Astrocyte of the hippocampus (primary cell): Measurements from ENCODE around the gene ZCCHC24.
A peak's percentile ranks its signal among the peaks of the same experiment; 100 is the strongest.

Experiments used
- DNase-seq: peaks from one replicate; pipeline ENCODE4 v3.0.0; 2011; ENCODE audit warnings: low read depth, low spot score

Gene ZCCHC24

DNA sequence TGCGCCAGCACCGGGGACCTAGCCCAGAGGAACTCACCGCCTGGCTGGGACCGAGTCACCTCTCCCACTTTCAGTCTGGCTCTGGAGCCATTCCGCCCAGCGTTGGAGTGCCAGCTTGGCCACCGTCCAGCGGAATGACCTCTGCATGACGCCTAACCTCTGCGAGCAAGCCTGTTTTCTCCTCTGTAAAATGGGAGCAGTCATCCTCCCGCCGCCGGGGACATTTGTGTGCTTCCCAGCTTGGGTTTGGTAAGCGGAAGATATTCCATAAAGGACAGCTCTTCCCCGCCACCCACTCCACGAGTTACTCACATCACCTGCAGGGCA, 1.3 kb upstream of the ZCCHC24 start:
- peak; percentile 62 for DNase-seq

DNA sequence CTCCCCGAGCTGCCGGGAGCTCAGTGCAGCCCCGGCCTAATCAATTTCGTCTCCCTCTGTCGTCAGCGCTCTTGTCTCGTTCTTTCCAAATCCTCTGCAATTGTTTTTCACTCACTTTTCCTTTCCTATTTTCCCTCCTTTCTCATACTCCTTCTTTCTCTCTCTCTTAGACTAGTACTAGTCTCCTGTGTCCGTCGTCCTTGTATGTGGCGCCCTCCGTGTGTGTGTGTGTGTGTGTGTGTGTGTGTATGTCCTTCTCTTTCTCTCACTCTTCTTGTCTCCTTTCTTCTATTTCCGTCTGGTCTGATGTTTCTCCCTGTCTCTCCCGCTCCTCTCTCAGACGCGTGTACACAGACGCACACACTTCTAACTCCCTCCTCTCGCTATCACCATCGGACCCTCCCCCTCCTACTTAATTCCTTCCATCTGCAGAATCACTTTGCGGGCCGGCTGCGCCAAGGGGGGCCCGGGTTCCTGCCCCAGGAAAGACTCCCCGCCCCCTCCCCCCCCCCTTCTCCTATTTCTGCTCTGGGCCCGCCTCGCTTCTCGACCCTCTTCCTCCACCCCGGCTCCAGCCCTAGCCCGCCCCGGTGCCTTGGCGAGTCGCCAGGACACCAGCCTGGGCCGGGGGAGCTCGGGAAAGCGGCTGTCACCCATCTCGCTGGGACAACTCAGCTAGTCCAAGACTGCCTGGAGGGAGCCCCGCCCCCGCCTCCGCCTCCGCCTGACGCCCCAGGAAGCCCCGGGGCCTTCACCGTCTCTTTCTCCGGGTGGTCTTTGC, 743 bp upstream of the ZCCHC24 start:
- DNase-seq = peak; percentile 62

DNA sequence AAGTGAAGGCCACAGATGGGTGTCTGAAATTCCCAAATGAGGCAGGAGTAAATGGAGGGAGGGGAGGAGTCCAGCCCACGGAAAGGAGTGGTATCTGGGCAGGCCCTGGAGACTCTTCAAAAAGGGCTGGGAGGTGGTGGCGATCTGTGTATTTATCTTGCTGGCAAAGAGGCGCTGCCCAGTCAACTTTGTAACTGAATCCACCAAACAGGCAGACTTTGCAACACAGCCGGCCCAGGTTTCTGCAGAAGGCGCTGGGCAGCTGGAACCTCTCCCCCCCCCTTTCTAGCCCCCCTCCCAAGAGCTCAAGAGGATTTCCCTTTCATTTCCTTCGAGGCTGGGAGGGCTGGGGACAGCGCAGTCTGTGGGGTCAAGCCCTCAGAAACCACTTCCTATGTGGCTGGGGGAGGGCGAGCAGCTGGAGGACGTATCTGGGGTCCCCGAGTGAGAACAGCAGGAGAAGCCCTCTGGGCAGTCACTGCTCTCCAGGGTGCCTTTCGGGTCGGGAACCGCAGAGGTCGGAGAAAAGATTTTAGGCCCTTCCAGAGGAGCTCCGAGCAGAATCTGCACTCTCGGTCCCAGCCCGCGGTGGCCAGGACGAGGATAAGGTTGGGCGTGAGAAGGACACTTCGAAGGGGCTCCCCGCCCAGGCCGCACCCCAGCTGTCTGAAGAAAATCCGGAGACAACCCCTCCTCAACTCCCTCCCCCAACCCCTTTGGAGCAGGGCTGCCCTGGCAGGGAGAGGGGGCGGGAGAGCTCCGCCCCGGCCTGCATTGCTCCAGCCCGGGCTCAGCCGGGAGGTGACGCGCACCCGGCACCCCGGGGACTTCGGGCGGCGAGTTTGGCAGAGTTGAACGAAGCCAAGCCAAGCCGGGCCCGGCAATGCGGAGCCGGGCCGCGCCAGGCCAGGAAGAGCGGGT, 965 bp downstream of the ZCCHC24 start:
- DNase-seq = peak; percentile 76

DNA sequence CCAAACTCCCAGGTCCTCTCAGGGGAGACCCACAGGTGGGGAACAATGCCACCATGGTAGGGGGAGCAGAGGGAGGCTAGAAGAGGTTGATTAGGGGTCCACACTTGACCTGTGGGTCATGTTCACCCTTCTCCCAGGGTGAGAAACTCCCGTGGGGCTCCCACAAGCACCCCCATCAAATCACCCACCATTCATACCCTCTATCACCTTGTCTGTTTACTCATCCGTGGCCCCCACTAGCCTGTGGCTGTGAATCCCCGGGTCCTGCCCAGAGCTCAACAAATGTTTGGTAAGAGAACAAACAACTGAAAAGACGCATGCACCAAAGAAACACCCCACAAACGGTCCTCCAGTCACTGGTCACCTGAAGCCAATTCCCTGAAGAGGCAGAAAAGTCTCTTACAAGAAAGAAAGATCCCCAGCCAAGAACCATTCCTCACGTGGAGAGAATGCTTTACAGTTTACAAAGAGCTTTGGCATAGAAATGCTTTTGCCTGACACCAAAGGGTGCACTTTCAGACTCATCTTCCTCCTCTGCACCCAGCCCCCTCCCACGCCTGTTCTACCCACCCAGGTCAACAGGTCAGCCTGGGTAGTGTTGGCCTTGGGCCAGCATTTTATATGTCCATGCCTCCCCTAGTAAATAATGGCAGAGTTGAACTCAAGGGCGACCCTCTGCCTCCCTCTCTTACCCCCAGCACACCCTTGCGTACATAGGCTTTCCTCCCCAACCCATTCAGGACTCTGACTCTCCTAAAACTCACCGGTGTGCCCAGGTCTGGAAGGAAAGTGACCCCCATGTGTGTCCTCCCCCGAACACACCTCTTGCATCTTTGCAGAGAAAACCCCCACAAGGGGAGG, 1.9 kb downstream of the ZCCHC24 start:
- DNase-seq = no peak

DNA sequence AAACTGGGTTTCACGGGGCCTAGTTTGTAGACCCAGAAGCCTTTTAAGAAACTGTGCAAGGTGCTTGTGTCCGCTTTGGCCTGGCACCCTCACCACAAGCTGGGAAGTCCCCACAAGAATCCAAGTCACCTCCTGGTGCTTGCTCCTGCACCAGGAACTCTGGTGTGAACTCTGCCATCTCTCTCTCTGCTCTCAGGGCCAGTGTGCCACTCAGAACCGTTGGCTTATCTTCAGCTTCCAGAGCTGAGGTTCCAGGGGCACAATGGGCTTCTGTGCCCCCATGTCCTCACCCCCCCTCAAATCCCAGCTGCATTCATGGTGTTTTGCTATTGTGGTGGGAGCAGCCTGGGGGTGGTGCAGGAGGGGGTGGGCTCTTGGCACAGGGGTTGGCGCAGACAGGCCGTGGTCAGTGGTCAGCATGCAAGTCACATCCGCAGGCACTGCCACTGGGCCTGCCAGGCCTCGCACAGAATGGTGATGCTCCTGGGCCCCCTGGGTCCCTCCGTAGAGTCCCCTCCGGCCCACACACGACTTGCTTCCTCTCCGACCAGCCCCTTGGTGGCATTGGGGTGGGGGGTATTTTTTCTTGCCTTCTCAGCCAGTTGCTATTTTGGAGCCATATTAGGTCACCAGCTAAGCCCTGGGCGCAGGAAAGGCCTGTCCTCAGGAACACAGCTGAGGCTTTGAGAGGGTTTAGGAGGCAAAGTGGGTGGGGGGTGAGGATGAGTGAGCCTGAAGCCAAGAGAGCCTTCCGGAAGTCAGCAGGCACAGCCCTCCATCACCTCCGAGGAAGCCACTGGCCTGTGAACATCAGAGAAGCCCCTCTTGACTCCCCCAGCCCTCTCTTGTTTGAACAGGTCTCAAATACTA, 3.0 kb downstream of the ZCCHC24 start:
- no peak for DNase-seq

DNA sequence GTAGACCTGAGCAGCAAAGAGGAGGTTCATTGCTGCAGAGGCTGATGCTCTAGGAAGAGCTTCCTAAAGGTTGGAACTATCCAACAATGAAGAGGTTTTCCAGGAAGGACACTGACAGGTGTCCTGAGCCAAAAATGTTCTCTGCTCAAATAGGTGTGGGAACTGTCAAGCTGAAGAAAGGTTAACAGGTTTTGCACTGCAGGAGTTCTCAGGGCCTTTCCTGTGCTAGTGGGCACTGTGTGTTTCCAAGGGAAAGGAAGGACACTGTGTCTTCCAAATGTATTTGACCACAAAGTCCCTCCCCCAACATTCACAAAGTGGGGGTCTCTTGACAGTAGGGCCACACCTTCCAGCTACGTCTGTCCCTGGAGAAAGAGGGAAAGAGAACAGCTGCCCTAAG, 4.0 kb downstream of the ZCCHC24 start:
- no peak for DNase-seq

DNA sequence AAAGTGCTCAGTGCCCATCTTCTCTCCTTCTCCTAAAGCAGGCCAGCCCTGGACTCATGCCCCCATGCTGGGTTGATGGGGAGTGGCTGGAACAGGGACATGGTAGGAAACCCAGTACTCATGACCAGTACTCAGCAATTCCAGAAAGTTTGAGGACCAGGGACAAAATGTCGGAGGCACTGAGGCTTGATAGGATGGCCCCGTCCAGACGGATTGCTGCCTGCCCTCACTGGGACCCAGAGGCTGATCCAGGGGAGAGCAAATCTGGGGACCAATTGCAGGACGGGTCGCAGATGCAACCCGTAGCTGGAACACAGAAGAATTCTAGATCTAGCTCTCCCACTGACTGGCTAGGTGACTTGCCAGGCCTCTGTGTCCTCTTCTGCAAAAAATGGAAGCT, 5.1 kb downstream of the ZCCHC24 start:
- no peak for DNase-seq

DNA sequence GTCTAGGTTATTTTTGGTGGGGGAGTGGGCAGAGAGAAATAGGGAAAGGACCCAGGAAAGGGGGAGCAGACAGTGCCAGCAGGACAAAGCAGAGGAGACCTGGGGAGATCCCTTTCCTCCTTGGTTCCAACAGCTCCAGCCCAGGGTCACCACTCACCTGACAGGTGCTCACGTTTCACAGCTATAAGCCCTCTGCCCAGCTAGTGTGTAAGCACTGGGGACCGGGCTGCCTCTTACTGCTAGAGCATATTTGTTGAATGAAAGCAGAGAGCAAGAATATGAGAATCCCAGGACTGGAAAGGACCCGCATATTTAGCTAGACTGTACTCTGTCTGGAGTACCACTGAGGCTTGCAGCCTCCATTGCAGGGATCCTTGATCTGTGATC, 6.7 kb downstream of the ZCCHC24 start:
- no peak for DNase-seq

DNA sequence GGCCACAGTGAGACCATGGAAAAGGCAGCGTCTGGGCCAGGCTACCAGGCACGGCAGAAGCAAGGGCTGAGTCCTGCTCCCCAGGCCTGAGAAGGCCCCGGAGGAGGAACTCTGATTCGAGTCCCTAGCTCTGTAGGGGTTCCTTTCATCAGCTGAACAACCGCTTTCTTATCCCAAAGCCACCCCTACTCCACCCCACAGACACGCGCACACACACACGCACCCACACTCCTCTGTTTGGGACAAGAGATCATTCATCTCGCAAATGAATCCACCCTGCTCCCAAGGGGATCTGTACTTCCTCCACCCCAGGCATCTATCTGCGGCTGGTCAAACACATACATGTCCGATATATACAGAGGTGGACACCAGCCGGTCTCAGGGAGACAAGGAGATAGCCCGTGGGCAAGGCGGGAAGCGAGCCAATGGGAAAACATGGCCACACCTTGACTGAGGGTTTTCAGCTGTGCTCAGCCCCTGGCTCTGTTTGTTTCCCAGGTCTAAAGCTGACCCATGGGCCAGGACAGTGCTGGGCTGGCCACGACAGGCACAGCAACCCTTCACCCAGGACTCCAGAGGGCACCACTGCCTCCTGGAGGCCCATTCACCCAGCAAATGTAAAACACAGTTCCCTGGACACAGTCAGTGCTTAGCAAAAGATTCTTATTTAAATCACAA, 7.3 kb downstream of the ZCCHC24 start:
- no peak for DNase-seq

DNA sequence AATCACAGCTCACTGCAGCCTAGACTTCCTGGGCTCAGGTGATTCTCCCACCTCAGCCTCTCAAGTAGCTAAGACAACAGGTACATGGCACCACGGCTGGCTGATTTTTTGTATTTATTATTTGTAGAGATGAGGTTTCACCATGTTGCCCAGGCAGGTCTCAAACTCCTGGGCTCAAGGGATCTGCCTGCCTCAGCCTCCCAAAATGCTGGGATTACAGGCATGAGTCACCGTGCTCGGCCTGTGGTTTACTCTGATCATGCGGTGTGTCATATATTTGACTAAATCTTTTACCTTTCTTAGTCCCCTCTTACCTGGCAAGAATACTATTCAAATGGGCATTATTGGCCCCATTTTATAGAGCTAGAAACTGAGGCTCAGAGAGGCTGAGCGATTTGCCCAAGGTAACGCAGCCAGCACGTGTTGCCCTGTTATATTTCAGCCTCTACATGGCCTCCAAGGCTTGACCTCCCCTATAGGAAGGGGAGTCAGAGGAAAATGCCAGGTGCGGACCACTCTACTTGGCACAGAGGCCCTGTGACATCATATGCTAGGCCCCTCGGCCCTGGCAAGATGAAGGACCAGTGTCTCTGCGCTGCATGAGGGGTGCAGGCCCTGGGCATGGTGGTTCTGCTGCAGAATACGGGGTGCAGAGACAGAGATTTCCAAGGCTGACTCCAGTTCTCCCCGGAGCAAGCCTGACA, 8.2 kb downstream of the ZCCHC24 start:
- DNase-seq = no peak

DNA sequence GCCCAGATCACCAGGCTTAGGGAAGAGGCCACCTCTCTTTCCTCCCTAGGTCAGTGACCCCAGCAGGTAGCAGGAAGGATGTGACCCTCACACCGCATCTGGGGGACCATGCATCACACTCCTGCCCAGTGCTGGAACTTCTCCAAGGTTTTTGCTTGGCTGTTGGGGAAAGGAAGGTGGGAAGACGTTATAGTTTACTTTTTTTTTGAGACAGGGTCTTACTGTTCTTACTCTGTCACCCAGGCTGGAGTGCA, 8.6 kb downstream of the ZCCHC24 start:
- no peak for DNase-seq

DNA sequence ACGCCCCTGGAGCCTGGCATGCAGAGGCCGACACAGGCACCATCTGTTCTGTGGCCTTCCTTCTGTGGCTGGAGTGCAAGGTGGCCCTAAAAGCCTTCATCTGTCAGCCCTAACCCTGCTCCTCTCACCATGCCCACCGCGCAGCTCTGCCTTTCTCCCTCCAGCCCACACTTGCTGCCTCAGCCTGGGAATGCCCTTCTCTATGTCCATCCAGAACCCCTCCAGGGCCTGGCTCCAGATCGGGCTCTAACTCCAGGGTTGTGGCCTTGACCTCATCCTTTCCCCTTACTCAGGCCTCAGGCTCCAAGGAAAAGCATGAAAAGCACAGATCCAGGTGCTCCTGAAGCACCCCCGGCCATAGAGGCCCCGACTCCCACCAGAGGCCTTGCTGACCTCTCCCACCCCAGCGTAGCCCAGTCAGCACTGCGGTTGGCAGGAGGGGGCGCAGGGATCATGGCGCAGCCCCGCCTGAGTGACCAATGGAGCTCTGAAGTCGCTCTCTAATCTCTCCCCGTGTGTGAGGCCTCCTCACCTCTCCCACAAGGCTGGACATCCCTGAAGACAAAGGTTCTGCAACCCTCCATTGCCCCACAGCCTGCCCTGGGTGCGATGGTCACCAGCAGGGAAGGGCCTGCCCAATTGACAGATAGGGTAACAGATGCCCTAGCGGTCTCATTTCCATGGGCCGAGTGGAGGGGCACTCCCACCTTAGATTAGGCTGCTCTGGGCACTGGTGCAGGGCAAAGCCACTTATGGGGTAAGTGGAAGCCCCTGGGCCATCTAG, 9.2 kb downstream of the ZCCHC24 start:
- no peak for DNase-seq

DNA sequence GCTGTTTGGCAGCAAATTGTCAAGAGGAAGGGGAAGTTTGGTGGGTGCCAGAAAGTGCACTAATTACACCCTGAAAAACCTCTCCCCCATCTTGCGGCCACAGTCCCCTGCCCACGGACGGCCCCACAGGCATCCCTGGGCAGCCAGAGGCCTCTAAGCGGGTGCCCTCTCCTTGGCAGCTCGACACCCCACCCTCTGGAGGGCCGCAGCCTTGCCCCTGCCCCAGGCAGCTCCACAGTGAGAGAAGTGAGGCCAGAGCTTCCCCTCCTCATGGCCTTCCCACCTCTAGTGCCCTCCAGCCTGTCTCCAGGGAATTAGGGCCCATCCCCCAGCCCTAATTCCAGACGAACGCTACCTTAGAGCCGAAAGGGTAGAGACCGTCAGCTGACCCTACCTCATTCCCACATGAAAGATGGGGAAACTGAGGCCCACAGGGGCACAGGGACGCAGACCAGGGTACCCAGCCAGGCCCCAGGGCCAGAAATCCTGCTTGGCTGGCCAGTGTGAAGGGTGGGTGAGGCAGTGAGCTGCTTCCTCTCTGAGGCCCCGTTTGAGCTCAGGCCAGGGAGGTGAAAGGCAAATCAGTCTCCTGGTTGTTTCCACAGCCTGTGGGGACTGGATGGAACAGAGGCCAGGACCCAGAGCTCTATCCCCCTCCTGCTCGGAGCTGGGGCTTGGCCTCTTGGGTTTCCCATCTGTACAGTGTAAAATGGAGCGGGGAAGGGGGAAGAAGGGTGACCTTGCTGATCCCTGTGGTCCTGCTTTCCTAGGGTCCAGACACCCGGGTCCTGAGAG, 10.0 kb downstream of the ZCCHC24 start:
- DNase-seq = peak; percentile 58

DNA sequence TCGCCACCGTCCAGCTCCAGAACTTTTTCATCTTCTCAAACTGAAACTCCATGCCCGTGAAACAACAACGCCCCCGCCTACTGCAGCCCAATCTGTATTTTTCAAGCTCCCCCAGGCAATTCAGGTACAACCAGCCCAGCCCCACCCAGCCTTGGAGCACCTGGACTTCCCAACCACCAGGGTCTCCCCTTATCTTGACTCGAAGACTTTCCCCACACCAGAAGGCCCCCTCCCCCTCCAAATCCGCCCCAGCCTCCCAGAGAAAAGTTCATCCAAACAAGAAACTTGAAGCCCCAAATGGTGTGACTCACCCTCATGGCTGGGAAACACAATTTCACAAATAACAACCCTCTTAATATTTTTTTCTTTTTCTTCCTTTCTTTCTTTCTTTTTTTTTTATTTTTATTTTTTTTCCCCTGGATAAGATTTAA, 10.6 kb downstream of the ZCCHC24 start:
- peak; percentile 76 for DNase-seq

DNA sequence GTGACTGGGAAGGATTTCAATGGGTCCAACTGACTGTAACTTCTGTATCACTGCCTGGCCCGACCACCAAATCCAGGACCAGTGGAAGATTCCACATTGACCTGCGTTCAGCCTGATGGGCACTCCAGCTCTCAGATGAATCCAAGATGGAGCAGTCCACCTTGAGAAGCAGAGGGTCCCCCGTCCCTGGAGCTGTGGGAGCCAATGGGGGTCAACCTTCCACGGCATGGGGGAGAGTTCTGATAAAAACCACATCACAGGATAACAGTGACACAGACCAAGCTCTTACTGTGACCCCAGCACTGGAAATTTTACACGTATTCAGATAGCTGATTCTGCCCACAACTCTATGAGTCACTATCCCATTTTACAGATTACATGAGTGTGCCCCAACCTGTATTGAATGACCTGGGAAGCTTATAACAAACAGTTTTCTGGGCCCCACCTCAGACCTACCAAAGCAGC, 11.2 kb downstream of the ZCCHC24 start:
- no peak for DNase-seq

DNA sequence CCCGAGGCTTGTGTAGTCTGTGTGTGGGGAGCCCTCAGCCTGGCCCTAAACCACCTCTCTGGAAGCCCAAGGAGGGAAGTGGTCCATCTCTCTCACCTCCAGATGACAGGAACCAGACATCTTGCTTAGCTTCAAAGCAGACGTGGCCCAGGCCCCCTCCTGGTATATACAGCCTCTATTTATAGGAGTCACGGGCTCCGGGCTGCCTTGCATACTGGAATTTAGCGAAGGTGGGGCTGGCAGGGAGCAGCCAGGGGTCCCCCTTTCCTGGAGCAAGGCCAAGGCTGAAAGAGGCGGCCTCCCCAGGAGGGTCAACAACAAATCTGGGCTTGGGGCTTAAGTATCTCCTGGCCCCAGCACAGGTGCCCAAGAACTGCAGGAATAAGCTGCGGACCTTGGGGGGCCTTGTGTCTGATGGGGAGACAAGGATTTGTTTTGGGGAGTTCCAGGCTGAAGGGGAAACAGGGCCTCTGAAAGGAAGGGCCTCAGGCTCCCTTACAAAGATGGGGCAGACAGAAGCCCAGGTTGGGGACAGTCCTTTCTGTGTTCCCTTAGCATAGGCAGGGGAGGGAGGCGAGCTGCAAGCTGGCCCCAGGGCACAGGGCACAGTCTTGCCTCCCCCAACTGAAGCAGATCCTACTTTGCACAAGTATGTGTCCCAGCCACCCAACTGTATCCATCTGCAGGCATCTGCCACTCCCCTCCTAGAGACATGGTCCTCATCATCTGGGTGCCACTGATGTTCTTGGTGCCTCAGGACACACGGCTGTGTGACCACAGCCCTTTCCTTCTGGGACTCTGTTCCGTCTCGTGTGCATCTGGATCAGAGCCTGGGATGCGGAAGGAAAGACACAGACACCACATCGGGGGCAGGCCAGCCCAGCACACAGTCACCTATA, 11.9 kb downstream of the ZCCHC24 start:
- no peak for DNase-seq
